Activated naive CD4-positive, alpha-beta T cell treated with anti-CD3 and anti-CD28 coated beads, Interleukin-2, amount 50 U/mL, for 16 hours (primary cell): ENCODE measurements around the gene MT1A.

Experiments
- DNase-seq: peaks from one replicate; pipeline ENCODE4 v3.0.0-alpha.2; 2020

MT1A gene

DNA sequence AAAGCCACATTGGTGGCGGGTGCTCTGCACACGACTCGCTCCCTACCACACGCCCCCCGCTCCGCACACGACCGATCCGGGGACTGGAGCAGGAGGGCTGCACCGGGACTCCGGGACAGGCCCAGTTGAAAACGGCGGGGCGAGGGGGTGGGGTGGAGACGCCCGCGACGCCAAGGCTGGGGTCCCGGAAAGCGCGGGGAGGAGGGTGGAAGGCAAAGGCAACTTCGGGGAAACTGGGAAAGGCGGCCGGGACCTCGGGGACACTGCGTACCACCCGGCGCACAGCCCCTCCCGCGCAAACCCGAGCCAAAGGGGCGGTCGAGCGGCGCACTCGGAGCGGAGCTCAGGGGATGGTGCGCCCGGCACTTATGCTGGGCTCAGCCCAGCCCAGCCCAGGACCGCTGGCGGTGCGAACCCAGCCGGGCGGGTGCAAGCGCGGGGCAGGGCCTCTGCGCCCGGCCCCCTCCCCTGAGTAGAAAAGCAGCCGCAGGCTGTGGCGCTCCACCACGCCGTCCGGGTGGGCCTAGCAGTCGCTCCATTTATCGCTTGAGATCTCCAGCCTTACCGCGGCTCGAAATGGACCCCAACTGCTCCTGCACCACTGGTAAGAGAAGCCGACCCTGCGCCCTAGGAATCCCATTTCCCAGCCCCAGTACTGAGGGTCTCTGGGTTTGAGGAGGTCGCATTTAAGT is 6.2 kb upstream of the MT1A start, which contains the start of gene MT1M:
TSS of gene MT1M (plus strand) at position 504 of the 692 bp plus-strand sequence. CDS start at position 577, 73 bp downstream.
- DNase-seq: no peak

DNA sequence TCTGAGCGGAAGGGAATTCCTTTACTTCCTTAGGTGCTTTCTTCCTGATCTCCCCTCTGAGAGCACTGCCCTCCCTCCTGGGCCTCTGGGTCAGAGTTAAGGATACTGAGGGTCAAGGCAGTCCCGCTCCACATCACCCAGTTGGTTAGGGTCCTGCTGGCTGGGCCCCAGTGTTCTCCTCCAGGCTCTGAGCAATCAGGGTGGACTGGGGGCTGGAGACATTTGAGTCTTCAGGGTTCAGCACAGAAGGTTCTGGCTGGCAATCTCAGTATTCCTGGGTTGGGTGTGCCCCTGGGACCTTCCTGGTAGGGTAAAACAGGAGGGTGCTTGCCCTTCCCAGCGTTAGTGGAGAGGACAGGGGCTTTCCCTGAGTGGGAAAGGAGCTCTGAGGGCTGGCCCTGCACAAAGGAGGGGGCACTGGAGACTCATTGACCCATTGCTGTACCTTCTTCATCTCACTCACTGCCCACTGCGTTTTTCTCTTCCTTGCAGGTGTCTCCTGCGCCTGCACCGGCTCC is 5.6 kb upstream of the MT1A start:
- no peak for DNase-seq

DNA sequence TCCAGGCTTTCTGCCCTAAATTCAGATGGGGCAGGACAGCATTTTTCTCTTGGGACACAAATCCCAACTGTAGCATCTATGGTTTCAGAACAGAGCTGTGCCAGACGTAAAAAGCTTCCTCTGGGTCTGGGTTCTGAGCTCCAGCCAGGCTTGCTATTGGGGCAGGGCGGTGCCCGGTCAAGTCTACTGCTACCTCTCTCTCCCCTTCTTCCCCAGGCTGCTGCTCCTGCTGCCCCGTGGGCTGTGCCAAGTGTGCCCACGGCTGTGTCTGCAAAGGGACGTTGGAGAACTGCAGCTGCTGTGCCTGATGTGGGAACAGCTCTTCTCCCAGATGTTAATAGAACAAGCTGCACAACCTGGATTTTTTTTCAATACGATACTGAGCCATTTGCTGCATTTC is 4.9 kb upstream of the MT1A start:
- no peak for DNase-seq

DNA sequence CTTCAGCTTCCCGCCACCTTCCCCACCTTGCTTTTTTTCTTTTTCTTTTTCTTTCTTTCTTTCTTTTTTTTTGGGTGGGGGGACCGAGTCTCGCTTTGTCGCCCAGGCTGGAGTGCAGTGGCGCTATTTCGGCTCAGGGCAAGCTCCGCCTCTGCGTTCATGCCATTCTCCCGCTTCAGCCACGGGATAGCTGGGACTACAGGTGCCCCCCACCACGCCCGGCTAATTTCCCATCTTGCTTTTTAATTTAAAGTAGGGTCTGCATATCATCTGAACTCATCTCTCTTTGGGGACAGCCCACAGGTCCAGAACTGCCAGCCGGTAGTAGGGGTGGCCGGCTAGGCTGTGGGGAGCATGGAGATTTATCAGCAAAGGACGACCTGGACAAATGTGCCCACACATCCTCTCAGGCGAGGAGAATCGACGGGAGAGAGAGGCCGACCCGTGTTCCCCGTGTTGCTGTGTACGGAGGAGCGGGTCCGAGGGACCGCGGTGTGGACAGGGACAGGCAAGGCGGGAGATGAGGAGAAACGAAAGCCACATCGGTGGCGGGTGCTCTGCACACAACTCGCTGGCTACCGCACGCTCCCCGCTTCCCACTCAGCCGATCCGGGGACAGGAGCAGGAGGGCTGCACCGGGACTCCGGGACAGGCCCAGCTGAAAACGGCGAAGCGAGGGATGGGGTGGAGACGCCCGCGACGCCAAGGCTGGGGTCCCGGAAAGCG is 3.6 kb upstream of the MT1A start:
- DNase-seq: no peak

DNA sequence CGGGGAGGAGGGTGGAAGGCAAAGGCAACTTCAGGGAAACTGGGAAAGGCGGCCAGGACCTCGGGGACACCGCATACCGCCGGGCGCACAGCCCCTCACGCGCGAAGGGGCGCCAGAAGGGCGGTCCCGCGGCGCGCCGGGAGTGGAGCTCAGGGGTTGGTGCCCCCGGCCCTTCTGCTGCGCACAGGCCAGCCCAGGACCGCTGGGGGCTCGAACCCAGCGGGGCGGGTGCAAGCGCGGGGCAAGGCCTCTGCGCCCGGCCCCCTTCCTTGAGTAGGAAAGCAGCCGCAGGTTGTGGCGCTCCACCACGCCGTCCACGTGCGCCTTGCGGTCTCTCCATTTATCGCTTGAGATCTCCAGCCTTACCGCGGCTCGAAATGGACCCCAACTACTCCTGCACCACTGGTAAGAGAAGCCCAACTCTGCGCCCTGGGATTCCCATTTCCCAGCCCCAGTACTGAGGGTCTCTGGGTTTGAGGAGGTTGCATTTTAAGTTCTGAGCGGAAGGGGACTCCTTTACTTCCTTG is 3.0 kb upstream of the MT1A start:
- DNase-seq: no peak

DNA sequence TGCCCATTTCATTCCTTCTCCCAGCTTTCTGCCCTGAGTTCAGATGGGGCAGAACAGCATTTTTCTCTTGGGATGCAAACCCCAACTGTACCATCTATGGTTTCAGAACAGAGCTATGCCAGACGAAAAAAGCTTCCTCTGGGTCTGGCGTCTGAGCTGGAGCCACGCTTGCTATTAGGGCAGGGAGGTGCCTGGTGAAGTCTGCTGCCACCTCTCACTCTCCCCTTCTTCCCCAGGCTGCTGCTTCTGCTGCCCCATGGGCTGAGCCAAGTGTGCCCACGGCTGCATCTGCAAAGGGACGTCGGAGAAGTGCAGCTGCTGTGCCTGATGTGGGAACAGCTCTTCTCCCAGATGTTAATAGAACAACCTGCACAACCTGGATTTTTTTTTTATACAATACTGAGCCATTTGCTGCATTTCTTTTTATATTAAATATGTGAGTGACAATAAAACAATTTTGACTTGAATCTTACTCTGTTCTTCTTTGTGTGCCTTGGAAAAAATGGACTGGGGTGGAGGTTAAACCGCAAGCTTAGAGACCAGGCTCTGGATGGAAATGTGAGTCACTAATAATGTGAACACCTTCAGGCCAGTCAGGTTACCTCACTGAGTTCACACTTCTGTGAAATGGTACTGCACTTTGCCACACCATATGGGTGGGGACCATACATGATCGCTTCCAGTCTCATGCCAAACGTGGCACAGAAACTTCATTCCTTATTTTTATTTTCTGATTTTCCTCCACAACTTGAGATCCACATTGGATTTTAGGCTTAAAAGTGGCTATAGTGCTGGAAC is 1.7 kb upstream of the MT1A start:
- no peak for DNase-seq

DNA sequence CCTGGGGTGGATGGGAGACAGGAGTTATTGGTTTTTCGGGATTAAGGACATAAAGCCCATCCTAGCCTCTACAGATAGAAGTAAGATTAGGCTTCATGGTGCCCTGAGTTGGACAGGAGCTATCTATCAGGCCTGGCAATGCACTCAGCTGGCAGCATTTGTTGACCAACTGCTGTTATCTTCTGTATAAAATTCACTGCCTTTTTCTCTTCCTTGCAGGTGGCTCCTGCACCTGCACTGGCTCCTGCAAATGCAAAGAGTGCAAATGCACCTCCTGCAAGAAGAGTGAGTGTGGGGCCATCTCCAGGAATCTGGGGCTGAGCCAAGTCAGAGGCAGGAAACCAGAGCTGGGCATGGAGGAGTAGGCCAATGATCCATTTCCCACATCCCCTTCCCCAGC is 579 bp downstream of the MT1A start:
- DNase-seq: no peak

DNA sequence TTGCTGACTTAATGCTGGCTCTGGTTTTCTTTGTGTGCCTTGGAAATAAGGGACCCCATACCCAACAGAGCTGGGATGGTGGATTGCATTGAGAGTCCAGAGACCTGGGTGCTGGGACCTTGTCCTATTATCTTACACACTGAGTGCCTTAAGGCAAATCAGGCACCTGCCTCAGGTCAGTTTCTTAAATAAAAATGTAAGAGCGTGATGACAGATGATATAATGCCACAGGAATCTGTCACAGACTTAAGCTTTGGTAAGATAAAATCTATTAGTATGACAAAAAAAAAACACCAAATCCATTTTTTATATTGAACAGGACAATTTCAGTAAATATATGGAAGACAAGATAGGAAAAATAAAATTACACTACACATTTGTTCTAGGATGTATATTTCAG is 1.6 kb downstream of the MT1A start:
- DNase-seq: no peak

DNA sequence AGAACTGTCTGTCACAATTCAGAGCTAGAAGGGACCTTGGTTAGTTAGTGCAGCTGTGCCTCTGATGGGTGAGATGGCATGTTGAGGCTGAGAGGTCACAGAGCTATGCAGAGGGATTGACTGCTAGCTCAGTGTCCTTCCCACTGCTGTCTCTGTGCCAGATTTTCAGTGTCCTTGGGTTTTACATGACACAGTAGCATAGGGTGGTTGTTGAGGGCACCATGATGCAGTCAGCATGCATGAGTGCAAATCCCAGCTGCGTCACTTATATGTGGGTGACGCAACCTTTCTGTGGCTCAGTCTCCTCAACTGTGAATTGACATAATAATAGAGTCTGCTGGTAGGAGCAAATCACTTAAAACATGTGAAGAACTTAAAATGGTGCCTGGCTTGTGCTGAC is 2.7 kb downstream of the MT1A start:
- no peak for DNase-seq

DNA sequence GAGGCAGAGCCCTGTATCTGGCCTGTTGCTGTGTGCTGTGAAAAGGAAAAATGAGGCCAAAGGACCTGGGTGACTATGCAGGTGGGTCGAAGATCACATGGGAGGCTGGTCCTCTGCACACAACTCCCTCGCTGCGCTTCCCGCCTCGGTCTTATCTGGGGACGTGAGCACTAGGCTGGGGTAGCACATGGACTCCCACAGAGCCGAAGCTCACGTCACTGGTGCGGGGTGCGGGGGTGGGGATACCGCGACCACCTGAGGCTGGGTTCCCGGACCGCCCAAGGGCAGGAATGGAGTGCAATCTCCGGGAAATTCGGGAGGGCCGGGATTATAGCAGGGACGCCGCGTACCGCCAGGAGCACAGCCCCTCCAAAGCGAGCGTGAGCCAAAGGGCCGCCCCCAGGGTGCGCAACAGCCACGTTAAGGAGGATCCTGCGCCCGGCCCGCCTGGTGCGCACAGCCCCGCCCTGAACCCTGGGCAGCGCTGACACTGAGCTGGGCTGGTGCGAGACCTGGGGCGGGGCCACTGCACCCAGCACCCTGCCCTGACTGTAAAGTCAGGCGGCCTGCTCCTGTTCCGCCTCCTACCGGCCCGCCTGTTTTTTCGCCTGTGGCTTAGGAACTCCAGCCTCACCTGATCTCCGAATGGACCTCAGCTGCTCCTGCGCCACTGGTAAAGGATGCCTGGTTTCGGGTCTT is 4.8 kb downstream of the MT1A start:
- DNase-seq: peak; percentile 79

DNA sequence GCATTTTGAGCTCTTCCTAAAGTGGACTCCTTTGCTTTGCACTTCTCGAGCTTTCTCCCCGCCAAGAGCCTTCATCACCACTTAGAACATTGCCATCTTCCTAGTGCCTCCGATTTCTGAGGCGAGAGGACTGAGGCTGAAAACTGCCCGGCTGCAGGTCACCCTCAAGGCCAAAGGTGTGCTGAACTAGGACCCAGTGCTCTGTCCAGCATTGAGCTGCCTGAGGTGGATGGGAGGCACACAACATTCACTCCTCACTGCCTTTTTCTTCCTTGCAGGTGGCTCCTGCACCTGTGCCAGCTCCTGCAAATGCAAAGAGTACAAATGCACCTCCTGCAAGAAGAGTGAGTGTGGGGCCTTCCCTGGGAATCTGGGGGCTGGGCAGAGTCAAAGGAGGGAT is 5.4 kb downstream of the MT1A start:
- no peak for DNase-seq

DNA sequence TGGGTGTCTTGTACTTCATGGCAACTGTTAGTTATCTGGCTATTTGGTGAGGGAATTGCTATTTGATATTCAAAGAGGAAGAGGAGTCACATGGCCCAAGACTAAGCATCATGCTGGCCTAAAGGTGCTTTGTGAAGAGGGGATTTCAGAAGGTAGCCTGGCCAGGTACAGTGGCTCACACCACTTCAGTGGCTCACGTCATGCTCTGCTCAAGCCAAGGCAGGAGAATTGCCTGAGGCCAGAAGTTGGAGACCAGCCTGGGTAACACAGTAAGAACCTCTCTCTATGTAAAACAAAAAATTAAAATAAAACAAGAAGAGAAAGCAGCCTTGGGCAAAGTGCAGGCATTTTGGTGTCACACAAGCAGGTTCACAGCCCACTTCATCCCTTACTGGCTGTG is 6.8 kb downstream of the MT1A start:
- DNase-seq: no peak

DNA sequence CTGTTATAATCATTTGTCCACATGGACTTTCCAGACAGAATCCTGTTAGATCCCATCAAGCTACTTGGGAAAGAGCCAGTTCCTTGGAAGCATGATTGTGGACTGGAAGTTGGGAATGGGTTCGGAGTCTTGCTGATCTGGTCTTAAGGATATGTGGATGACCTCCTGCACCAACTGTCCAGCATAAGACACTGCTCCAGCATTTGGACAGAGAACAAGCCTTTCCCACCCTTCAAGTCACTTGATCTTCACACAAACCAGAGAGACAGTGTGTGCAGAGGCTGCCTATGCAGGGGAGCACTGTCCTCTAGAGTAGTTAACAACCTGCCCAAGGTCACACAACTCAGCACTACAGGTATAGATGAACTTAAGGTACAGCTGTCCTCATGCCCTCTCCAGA is 7.4 kb downstream of the MT1A start:
- DNase-seq: no peak

DNA sequence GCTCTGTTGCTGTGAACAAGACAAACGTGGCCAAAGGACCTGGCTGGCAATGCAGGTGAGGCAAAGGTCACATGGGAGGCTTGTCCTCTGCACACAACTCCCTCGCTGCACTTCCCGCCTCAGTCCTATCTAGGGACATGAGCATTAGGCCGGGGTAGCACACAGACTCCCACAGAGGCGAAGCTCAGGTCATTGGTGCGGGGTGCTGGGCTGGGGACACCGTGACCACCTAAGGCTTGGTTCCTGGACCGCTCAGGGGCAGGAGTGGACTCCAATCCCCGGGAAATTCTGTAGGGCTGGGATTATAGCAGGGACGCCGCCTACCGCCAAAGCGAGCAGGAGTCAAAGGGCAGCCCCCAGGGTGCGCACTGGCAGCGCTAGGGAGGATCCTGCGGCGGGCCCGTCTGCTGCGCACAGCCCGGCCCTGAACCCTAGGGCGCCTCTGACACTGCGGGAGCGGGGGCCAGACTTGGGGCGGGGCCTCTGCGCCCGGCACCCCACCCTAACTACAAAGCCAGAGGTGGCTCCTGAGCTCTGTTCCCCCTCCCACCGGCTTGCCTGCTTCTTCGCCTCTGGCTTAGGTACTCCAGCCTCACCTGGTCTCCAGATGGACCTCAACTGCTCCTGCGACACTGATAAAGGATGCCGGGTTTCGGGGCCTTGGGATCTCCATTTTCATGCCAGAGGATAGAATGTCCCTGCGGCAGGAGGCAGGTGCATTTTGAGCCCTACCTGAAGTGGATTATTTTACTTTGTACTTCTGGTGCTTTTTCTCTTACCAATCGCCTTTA is 9.4 kb downstream of the MT1A start:
- no peak for DNase-seq

DNA sequence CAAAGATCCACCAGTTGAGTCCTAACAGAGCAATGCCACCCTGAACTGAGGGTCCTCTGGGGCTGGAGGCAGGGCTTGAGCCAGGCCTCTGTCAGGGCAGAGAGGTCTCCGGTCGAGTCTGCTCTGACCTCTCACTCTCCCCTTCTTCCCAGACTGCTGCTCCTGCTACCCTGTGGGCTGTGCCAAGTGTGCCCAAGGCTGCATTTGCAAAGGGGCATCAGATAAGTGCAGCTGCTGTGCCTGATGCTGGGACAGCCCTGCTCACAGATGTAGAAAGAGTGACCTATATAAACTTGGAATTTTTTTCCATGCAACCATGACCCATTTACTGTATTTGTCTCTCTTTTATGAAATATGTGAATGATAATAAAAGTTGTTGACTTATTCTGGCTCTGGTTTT is 10.8 kb downstream of the MT1A start:
- no peak for DNase-seq

DNA sequence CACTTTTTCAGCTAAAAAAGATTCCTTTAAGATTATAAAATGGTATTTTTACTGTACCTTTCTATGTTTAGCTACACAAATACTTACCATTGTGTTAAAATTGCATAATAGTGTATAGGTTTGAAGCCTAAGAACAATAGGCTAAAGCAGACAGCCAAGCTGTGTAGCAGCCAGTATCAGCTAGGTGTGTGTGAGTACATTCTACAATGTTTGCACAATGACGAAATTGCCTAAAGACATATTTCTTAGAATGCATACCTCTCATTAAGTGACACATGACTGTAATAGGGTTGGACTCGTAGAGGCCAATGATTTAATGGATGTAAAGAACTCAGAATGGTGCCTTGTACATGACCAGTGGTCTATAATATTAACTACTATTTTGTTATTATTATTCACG is 11.4 kb downstream of the MT1A start:
- no peak for DNase-seq

DNA sequence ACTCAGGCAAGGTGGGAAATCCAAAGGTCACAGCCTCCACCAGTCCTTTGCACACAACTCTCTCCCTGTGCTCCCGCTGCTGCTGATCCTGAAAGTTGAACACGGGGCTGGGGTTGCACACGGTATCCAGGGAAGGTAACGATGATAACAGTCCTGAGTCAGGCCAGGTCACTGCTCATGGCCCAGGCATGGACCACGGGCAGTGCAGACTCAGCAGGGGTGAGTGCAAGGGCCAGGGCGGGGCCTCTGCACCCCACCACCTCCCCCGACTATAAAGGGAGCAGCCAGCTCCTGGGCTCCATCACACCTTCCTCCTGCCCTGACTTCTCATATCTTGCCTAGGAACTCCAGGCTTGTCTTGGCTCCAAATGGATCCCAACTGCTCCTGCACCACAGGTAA is 13.1 kb downstream of the MT1A start, which contains the start of gene MT1B:
TSS of gene MT1B (plus strand) at position 301 of the 400 bp plus-strand sequence. CDS start at position 369, 68 bp downstream.
- no peak for DNase-seq

DNA sequence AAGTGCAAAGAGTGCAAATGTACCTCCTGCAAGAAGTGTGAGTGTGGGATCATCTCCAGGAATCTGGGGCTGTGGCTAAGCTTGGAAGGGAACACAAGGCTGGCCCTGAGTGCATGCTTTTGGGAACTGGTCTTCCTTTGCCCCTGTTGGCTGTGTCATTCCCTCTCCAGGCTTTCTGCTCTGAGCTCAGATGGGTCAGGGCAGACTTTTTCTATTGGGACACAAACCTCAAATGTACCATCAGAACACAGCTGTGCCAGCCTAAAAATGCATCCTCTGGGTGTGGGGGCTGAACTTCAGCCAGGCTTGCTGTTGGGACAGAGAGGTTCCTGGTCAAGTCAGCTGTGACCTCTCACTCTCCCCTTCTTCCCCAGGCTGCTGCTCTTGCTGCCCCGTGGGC is 14.1 kb downstream of the MT1A start:
- no peak for DNase-seq

DNA sequence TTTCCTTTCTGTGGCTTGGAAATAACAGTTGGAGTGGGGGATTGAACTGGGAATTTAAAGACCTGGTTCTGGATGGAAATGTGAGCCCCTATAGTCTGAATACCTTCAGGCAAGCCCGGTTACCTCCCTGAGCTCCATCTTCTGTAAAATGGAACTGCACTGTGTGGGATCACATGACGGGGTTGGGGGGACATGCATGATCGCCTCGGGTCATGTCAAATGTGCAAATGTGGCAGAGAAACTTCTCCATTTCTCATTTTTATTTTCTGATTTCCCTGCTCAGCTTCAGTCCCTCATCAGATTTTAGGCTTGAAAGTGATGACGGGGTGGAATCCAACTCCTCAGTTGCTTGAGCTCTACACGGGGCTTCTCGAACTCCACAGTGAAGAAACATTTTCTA is 14.8 kb downstream of the MT1A start:
- DNase-seq: no peak

DNA sequence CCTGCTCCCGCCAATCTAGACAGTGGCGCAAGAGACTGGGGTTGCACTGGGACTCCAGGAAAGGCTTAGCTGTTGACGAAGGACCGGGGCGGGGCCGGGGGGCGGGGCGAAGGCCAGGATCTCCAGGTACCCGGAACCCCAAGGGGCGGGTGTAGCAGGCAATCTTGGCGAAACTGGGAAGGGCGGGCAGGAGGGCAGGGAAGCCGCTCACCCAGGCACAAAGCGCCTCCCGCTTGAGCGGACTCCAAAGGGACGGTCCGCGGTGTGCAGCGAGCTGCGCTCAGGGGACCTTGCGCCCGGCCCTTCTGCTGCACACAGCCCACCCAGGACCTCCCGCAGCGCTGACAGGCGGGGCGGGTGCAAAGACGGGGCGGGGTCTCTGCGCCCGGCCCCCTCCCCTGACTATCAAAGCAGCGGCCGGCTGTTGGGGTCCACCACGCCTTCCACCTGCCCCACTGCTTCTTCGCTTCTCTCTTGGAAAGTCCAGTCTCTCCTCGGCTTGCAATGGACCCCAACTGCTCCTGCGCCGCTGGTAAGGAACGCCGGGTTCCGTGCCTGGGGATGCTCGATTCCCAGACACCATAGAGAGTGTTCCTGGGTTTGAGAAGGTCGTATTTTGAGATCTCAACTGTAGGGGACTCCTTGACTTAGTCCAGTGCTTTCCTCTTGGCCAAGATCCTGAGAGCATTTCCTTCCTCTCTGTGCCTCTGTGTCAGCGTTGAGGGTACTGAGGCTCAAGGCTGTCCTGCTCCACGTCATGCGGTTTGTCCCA is 19.3 kb downstream of the MT1A start, which contains the start of gene MT1F:
TSS of gene MT1F (plus strand) at position 405 of the 772 bp plus-strand sequence. CDS start at position 505, 100 bp downstream.
- peak; percentile 72 for DNase-seq
